ENCODE data around the gene PCK2.

The PCK2 gene

DNA sequence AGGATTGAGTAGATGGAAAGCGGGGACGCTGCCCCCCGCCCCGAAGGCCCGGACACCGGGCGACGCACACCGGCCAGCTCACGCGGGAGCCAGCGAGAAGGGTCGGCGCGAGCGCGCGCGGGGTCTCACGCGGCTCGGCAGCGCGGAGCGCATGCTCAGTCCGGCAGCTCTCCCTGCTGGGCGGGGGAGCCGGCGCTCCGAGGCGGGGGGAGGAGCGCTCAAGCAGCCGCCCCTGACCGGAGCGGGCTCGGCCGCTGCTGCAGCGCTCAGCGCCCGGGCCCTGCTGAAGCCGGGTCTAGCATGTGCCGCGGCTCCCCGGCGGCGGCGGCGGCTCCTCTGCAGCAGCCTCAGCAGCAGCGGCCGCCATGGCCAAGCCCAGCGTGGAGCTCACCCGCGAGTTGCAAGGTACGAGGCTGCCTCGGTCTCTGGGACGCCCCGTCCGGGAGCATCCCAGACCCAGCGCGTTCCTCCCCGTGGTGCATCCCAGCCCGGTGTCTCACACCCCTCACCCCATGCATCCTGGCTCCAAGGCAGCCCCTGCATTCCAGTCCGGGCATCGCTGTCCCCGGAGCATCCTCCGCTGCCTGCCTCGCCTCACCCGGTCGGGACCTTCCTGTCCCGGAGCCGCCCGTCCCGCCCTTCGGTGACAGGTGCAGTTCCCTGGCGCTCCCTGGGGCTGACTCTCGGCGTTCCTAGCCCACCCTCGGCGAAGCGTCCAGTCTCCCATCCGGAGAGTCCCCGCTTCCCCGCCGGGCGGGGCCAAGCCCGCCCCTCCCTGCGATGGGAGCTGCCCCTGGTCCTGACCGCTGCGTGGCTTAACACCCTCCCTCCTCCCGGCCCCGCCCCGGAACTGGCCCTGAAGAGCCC is 42.1 kb upstream of the PCK2 start, which contains the start of gene CARMIL3:
Gene CARMIL3 (plus strand): TSS at position 221 of the 867 bp plus-strand sequence. CDS start 145 bp downstream, at position 366.
- Histone ChIP-seq H3K4ac (ENCODE audit: low read length) (no peak within 1 kb of the TSS), H3K4me3 (ENCODE audit: low read length in 2 of 2) (peak within 1 kb of the TSS; percentile 55 to 87), H3K9ac (ENCODE audit: low read depth, low read length, poor library complexity) (peak within 1 kb of the TSS; percentile 91), H3K36me3 (replicated peaks in 1 of 2; ENCODE audit: control insufficient read depth in 2 of 2, insufficient read depth in 2 of 2, low read length in 2 of 2) (no peaks in the 10 kb centered on the region), H3K4me2 (ENCODE audit: insufficient read depth, low read length, poor library complexity, severe bottlenecking) (peak within 1 kb of the TSS; percentile 98), H3K14ac (ENCODE audit: low read length) (no peak within 1 kb of the TSS), H3K18ac (ENCODE audit: low read length) (peak within 1 kb of the TSS; percentile 77), H3K9me3 (replicated peaks in 1 of 2; ENCODE audit: control insufficient read depth in 2 of 2, insufficient read depth in 1 of 2, low read depth in 1 of 2, low read length in 2 of 2) (no peaks in the 10 kb centered on the region), H2AK5ac (ENCODE audit: low read depth, low read length) (peak within 1 kb of the TSS; percentile 81), H3K79me1 (ENCODE audit: low read depth, low read length) (no peaks in the 10 kb centered on the region), H3K4me1 (ENCODE audit: control insufficient read depth in 2 of 2, insufficient read depth in 1 of 2, low read depth in 1 of 2, low read length in 2 of 2) (peaks cover 5 to 7% of the 10 kb centered on the region in 2 donors), H3K27ac (replicated peaks; ENCODE audit: low read length) (no peak within 1 kb of the TSS), H3K27me3 (ENCODE audit: control insufficient read depth in 3 of 3, insufficient read depth in 3 of 3, low read depth in 1 of 3, low read length in 3 of 3) (peaks cover 0 to 32% (median 0%) of the 10 kb centered on the region in 3 experiments), H2BK12ac (ENCODE audit: low read length) (no peak within 1 kb of the TSS), H3K23ac (ENCODE audit: low read depth, low read length, poor library complexity) (peak within 1 kb of the TSS; percentile 34), H2BK15ac (ENCODE audit: low read length) (peak within 1 kb of the TSS; percentile 60), H4K8ac (ENCODE audit: low read depth, low read length) (peak within 1 kb of the TSS; percentile 100), H4K91ac (ENCODE audit: low read depth, low read length, poor library complexity) (no peak within 1 kb of the TSS), H2BK120ac (ENCODE audit: low read depth, low read length) (no peak within 1 kb of the TSS), H2BK5ac (ENCODE audit: low read length) (no peak within 1 kb of the TSS), H2AFZ (ENCODE audit: low read length) (peak within 1 kb of the TSS; percentile 99)
- WGBS, 2 donors (ENCODE audit: extremely low coverage in 2 of 2, insufficient read length in 2 of 2, insufficient replicate concordance in 1 of 2), result no CpG with 5 or more reads among the region's 92 CpGs
- peak; percentile 69 for DNase-seq (ENCODE audit: low spot score)

DNA sequence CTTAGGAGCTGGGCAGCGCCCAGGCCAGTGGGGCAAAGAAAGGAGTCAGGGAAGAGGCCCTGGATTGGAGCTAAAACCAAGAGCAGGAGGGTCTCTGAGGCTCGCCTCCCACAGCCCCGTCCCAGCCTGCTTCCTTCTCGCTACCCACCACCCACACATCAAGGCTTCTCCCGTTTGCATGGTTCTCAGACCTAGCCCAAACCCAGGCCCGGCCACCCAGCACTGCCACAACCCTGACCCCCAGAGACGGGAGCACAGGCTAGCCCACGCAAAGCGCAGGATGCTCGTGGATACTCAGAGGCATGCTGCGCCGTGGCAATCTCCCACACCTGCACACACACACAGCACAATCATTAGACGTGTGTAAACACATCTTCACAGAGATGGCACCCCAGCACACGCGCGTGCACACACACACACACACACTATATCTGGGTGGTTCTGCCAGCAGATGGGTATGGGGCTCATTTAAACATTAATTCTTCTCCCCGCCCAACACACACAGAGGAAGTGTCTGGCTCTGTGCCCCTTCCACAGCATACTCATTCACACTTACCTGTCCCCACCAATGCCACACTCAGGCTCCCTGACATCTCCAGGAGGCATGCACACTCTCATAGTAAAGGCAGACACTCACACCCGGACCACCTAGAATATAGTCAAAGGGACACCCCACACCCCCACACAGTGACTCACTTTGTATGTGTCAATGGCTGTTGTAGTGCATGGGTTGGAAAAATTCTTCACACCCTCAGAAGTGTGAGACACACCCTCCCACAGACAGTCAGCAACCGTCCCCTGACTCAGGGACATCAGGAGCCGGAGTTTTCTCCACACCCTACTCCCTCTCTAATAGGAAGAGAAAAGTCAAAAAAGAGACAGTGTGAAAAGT is 41.2 kb upstream of the PCK2 start:
- no peak overlapping the region for H3K27ac ChIP-seq (replicated peaks; ENCODE audit: low read length)
- no peak overlapping the region for H4K91ac ChIP-seq (ENCODE audit: low read depth, low read length, poor library complexity)
- no peak overlapping the region for H2BK12ac ChIP-seq (ENCODE audit: low read length)
- peaks cover 7% of the 10 kb centered on the region in 2 donors for H3K4me1 ChIP-seq (ENCODE audit: control insufficient read depth in 2 of 2, insufficient read depth in 1 of 2, low read depth in 1 of 2, low read length in 2 of 2)
- no peak overlapping the region for H3K23ac ChIP-seq (ENCODE audit: low read depth, low read length, poor library complexity)
- no peak overlapping the region for H2BK15ac ChIP-seq (ENCODE audit: low read length)
- H3K18ac ChIP-seq (ENCODE audit: low read length), result no peak overlapping the region
- no peak overlapping the region for H2BK120ac ChIP-seq (ENCODE audit: low read depth, low read length)
- H3K4me2 ChIP-seq (ENCODE audit: insufficient read depth, low read length, poor library complexity, severe bottlenecking), result peak overlapping the region; percentile 98
- H3K14ac ChIP-seq (ENCODE audit: low read length), result no peak overlapping the region
- no peaks in the 10 kb centered on the region for H3K9me3 ChIP-seq (replicated peaks in 1 of 2; ENCODE audit: control insufficient read depth in 2 of 2, insufficient read depth in 1 of 2, low read depth in 1 of 2, low read length in 2 of 2)
- no peaks in the 10 kb centered on the region for H3K79me1 ChIP-seq (ENCODE audit: low read depth, low read length)
- no peak overlapping the region for H2AK5ac ChIP-seq (ENCODE audit: low read depth, low read length)
- H3K36me3 ChIP-seq (replicated peaks in 1 of 2; ENCODE audit: control insufficient read depth in 2 of 2, insufficient read depth in 2 of 2, low read length in 2 of 2), result no peaks in the 10 kb centered on the region
- no peak overlapping the region for H4K8ac ChIP-seq (ENCODE audit: low read depth, low read length)
- peak overlapping the region; percentile 27 to 55 for H3K4me3 ChIP-seq (ENCODE audit: low read length in 2 of 2)
- H3K27me3 ChIP-seq (ENCODE audit: control insufficient read depth in 3 of 3, insufficient read depth in 3 of 3, low read depth in 1 of 3, low read length in 3 of 3), result peaks cover 0 to 27% (median 0%) of the 10 kb centered on the region in 3 experiments
- no peak overlapping the region for H2BK5ac ChIP-seq (ENCODE audit: low read length)
- no peak overlapping the region for H3K4ac ChIP-seq (ENCODE audit: low read length)
- no CpG with 5 or more reads among the region's 20 CpGs for WGBS, 2 donors (ENCODE audit: extremely low coverage in 2 of 2, insufficient read length in 2 of 2, insufficient replicate concordance in 1 of 2)
- peak overlapping the region; percentile 99 for H2AFZ ChIP-seq (ENCODE audit: low read length)
- DNase-seq (ENCODE audit: low spot score), result no peak
- no peak overlapping the region for H3K9ac ChIP-seq (ENCODE audit: low read depth, low read length, poor library complexity)

DNA sequence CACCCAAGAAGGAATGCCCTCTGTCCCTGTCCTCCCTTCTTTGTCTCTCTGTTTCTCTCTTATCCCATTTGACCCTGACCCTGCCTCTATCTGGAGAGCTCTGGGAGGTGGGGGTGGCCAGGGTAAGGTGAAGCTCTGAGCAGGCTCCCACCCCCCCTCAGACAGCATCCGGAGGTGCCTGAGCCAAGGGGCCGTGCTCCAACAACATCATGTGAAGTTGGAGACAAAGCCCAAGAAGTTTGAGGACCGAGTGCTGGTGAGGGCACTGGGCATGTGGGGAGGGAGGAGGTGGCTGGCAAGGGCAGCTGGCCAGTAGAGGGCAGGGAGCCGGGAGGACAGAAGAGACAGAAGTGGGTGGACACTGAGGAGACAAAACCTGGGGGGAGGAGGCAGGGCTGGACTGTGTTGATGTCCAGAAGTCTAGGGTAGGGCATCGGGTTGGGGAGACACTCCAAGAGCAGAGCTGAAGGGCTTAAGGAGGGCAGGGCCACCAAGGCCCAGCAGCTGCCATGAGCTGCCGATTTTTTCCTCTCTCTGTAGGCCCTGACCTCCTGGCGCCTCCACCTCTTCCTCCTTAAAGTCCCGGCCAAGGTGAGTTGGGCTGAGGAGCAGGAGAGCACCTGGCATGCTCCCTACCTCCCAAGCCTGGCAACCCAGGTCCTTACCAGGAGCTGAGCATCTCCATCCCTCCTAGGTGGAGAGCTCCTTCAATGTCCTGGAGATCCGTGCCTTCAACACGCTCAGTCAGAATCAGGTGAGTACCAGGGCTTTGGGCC is 40.4 kb upstream of the PCK2 start:
- Histone ChIP-seq H2BK15ac (ENCODE audit: low read length) (no peak overlapping the region), H3K18ac (ENCODE audit: low read length) (no peak overlapping the region), H3K27me3 (ENCODE audit: control insufficient read depth in 3 of 3, insufficient read depth in 3 of 3, low read depth in 1 of 3, low read length in 3 of 3) (peaks cover 0 to 22% (median 0%) of the 10 kb centered on the region in 3 experiments), H3K4me1 (ENCODE audit: control insufficient read depth in 2 of 2, insufficient read depth in 1 of 2, low read depth in 1 of 2, low read length in 2 of 2) (peaks cover 10 to 13% of the 10 kb centered on the region in 2 donors), H3K4ac (ENCODE audit: low read length) (no peak overlapping the region), H2AFZ (ENCODE audit: low read length) (no peak overlapping the region), H3K9ac (ENCODE audit: low read depth, low read length, poor library complexity) (no peak overlapping the region), H3K4me2 (ENCODE audit: insufficient read depth, low read length, poor library complexity, severe bottlenecking) (no peak overlapping the region), H4K91ac (ENCODE audit: low read depth, low read length, poor library complexity) (no peak overlapping the region), H2AK5ac (ENCODE audit: low read depth, low read length) (no peak overlapping the region), H3K36me3 (replicated peaks in 1 of 2; ENCODE audit: control insufficient read depth in 2 of 2, insufficient read depth in 2 of 2, low read length in 2 of 2) (no peaks in the 10 kb centered on the region), H3K4me3 (ENCODE audit: low read length in 2 of 2) (no peak overlapping the region), H3K79me1 (ENCODE audit: low read depth, low read length) (no peaks in the 10 kb centered on the region), H3K27ac (replicated peaks; ENCODE audit: low read length) (no peak overlapping the region), H3K23ac (ENCODE audit: low read depth, low read length, poor library complexity) (no peak overlapping the region), H3K9me3 (replicated peaks in 1 of 2; ENCODE audit: control insufficient read depth in 2 of 2, insufficient read depth in 1 of 2, low read depth in 1 of 2, low read length in 2 of 2) (no peaks in the 10 kb centered on the region), H2BK12ac (ENCODE audit: low read length) (no peak overlapping the region), H2BK120ac (ENCODE audit: low read depth, low read length) (no peak overlapping the region), H4K8ac (ENCODE audit: low read depth, low read length) (no peak overlapping the region), H3K14ac (ENCODE audit: low read length) (no peak overlapping the region), H2BK5ac (ENCODE audit: low read length) (no peak overlapping the region)
- WGBS, 2 donors (ENCODE audit: extremely low coverage in 2 of 2, insufficient read length in 2 of 2, insufficient replicate concordance in 1 of 2), result no CpG with 5 or more reads among the region's 10 CpGs
- no peak for DNase-seq (ENCODE audit: low spot score)

Measured in neuronal stem cell (in vitro differentiated cells).